T-helper 1 cell treated with Interleukin-12 subunit alpha and Interleukin-12 subunit beta and Interleukin-4 antibody, amounts not matched to agents 30 ng/mL and 1 ng/mL, for 36 hours (primary cell): ENCODE measurements around the gene ABCC5. TPM values are rescaled to one million over a fixed set of nuclear protein-coding genes. Genes with fewer than 3 reads are reported as not detected.

ENCODE experiments used
- total RNA-seq: library from RNA; stranded (reverse); gene quantifications from 2 replicates; pipeline ENCODE4 v1.2.3, GENCODE V29; 2022

The ABCC5 gene
- total RNA-seq, 1 donor from 2014 or later, result 22.4 TPM

Other genes starting within 250 kb of the ABCC5 start
- gene MAP6D1, start 192.3 kb downstream of the ABCC5 start, total RNA-seq, result 0.76 and 1.1 TPM in 2 replicates
- 51.4 and 56.0 TPM in 2 replicates for gene PARL, start 133.0 kb downstream of the ABCC5 start, total RNA-seq
- gene HTR3D, start 13.9 kb upstream of the ABCC5 start, total RNA-seq, result not detected in 2 replicates
- not detected in 2 replicates for gene HTR3C, start 35.2 kb upstream of the ABCC5 start, total RNA-seq
- gene HTR3E, start 79.2 kb upstream of the ABCC5 start, total RNA-seq, result not detected in 2 replicates
- 57.4 and 58.0 TPM in 2 replicates for gene EIF2B5, start 117.5 kb upstream of the ABCC5 start, total RNA-seq
- gene DVL3, start 137.5 kb upstream of the ABCC5 start, total RNA-seq, result 41.8 and 47.1 TPM in 2 replicates
- 210 and 221 TPM in 2 replicates for gene AP2M1, start 157.0 kb upstream of the ABCC5 start, total RNA-seq
- 70.7 and 73.4 TPM in 2 replicates for gene ABCF3, start 168.3 kb upstream of the ABCC5 start, total RNA-seq
- not detected in 2 replicates for gene VWA5B2, start 211.7 kb upstream of the ABCC5 start, total RNA-seq
- 51.5 and 57.4 TPM in 2 replicates for gene ALG3, start 231.1 kb upstream of the ABCC5 start, total RNA-seq
- gene EEF1AKMT4, start 231.8 kb upstream of the ABCC5 start, total RNA-seq, result 6.2 and 6.5 TPM in 2 replicates
- 0.15 and 0.20 TPM in 2 replicates for gene CAMK2N2, start 243.7 kb upstream of the ABCC5 start, total RNA-seq